ENCODE measurements around the gene OCA2. TPM values are rescaled to one million over a fixed set of nuclear protein-coding genes. Genes with fewer than 3 reads are reported as not detected.

Gene OCA2
- polyA plus RNA-seq, 1 donor (not counting 4 experiments of a cell fraction or from before 2014, with no cell fraction given), result 0.05 TPM

- Histone ChIP-seq H3K27ac (ENCODE audit: control insufficient read depth, insufficient read depth, low read length) (no peak overlapping the region), H3K4me2 (ENCODE audit: control insufficient read depth, extremely low read depth, insufficient read depth, low read depth, low read length) (no peak overlapping the region), H3K9me1 (ENCODE audit: control insufficient read depth, extremely low read depth, insufficient read depth, low read length) (no peaks in the 10 kb centered on the region), H4K20me1 (ENCODE audit: control insufficient read depth, extremely low read depth, insufficient read depth, low read length) (no peaks in the 10 kb centered on the region), H3K36me3 (ENCODE audit: control insufficient read depth in 2 of 2, extremely low read depth in 1 of 2, insufficient read depth in 2 of 2, low read length in 2 of 2) (no peaks in the 10 kb centered on the region), H3K27me3 (ENCODE audit: control insufficient read depth, extremely low read depth, insufficient read depth, low read length) (no peaks in the 10 kb centered on the region), H3K79me2 (ENCODE audit: control insufficient read depth, insufficient read depth, low read length) (no peaks in the 10 kb centered on the region), H3K4me3 (ENCODE audit: control insufficient read depth in 2 of 3, extremely low read depth in 1 of 3, insufficient read depth in 2 of 3, low read depth in 1 of 3, low read length in 3 of 3) (no peak overlapping the region), H3K9ac (ENCODE audit: control insufficient read depth, extremely low read depth, insufficient read depth, low read length) (no peak overlapping the region), H3K9me3 (ENCODE audit: control insufficient read depth, low read depth, low read length) (no peaks in the 10 kb centered on the region), H2AFZ (ENCODE audit: control insufficient read depth, low read length) (no peak overlapping the region), H3K4me1 (ENCODE audit: control insufficient read depth, extremely low read depth, insufficient read depth, low read length) (no peaks in the 10 kb centered on the region)
- FAIRE-seq (no peak), DNase-seq (ENCODE audit: low read depth, low spot score) (no peak)
- dilution Hi-C loops (cut with MboI; ENCODE audit: extremely low pct_ligation_motif_present, low sequenced_read_pairs), result no loop called here
- TF ChIP-seq EZH2 (IDR thresholded peaks at IDR 0.05; ENCODE audit: low read length) (no peak), CTCF (optimal IDR thresholded peaks at IDR 0.05 in 1 of 3, IDR thresholded peaks at IDR 0.05 in 1 of 3, conservative IDR thresholded peaks at IDR 0.05 in 1 of 3; ENCODE audit: extremely low read depth in 1 of 3, insufficient read depth in 2 of 3, low read length in 3 of 3) (no peak)
Measured at GRCh38 chr15:27807335-27807734, 291.8 kb downstream of the OCA2 start.

DNA sequence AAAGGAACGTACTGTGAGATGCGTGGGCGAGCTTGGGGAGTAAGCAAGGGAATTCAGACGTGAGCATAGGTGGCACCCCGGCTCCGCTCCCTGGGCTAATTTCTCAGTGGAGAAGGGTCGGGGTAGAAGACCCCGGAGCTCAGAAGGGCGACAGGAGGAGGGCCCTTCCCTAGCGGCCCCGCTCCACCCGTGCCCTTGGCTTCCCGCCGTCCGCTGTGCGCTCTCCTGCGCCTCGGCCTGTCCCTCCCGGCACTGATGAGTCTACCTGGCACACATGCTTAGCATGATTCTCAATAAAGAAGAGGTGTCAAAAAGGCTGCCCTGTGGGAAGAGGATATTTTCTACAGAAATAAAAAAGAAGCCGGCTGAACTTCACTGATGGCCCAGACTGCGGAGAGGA is 292.7 kb downstream of the OCA2 start:
- Histone ChIP-seq H3K4me1 (ENCODE audit: control insufficient read depth, extremely low read depth, insufficient read depth, low read length) (no peaks in the 10 kb centered on the region), H2AFZ (ENCODE audit: control insufficient read depth, low read length) (no peak overlapping the region), H3K27ac (ENCODE audit: control insufficient read depth, insufficient read depth, low read length) (no peak overlapping the region), H3K9me3 (ENCODE audit: control insufficient read depth, low read depth, low read length) (no peaks in the 10 kb centered on the region), H3K79me2 (ENCODE audit: control insufficient read depth, insufficient read depth, low read length) (no peaks in the 10 kb centered on the region), H3K4me3 (ENCODE audit: control insufficient read depth in 2 of 3, extremely low read depth in 1 of 3, insufficient read depth in 2 of 3, low read depth in 1 of 3, low read length in 3 of 3) (no peak overlapping the region), H3K9me1 (ENCODE audit: control insufficient read depth, extremely low read depth, insufficient read depth, low read length) (no peaks in the 10 kb centered on the region), H3K4me2 (ENCODE audit: control insufficient read depth, extremely low read depth, insufficient read depth, low read depth, low read length) (no peak overlapping the region), H4K20me1 (ENCODE audit: control insufficient read depth, extremely low read depth, insufficient read depth, low read length) (no peaks in the 10 kb centered on the region), H3K36me3 (ENCODE audit: control insufficient read depth in 2 of 2, extremely low read depth in 1 of 2, insufficient read depth in 2 of 2, low read length in 2 of 2) (no peaks in the 10 kb centered on the region), H3K27me3 (ENCODE audit: control insufficient read depth, extremely low read depth, insufficient read depth, low read length) (no peaks in the 10 kb centered on the region), H3K9ac (ENCODE audit: control insufficient read depth, extremely low read depth, insufficient read depth, low read length) (no peak overlapping the region)
- FAIRE-seq (no peak), DNase-seq (ENCODE audit: low read depth, low spot score) (no peak)
- no peak for TF ChIP-seq CTCF (optimal IDR thresholded peaks at IDR 0.05 in 1 of 3, IDR thresholded peaks at IDR 0.05 in 1 of 3, conservative IDR thresholded peaks at IDR 0.05 in 1 of 3; ENCODE audit: extremely low read depth in 1 of 3, insufficient read depth in 2 of 3, low read length in 3 of 3)
- TF ChIP-seq EZH2 (IDR thresholded peaks at IDR 0.05; ENCODE audit: low read length), result no peak
- dilution Hi-C loops (cut with MboI; ENCODE audit: extremely low pct_ligation_motif_present, low sequenced_read_pairs), result no loop called here
